ENCODE data around the gene SYNE3. TPM values are rescaled to one million over a fixed set of nuclear protein-coding genes. Genes with fewer than 3 reads are reported as not detected.

SYNE3 gene
- total RNA-seq, 4 donors from 2014 or later = 14.4 to 18.7 (median 16.6) TPM

- Histone ChIP-seq H3K27ac (replicated peaks in 1 of 4) (peak overlapping the region; percentile 80 to 89 (median 84)), H3K4me1 (peaks cover 54 to 86% (median 79%) of the 10 kb centered on the region in 4 donors), H3K27me3 (peaks cover 0 to 54% (median 11%) of the 10 kb centered on the region in 4 donors), H3K4me3 (peak overlapping the region; percentile 67 to 74 (median 70)), H3K36me3 (no peaks in the 10 kb centered on the region), H3K9me3 (no peaks in the 10 kb centered on the region)
- 5% methylated on average over 13 of the region's 50 CpGs for WGBS
- DNase-seq (ENCODE audit: extremely low spot score) = no peak
- TF ChIP-seq CTCF (IDR thresholded peaks at IDR 0.05) (peak in 1 of 3 experiments; percentile 36), POLR2AphosphoS5 (IDR thresholded peaks at IDR 0.05) (peak; percentile 25 to 27), POLR2A (IDR thresholded peaks at IDR 0.05; ENCODE audit: low read depth) (no peak), EP300 (IDR thresholded peaks at IDR 0.05) (no peak)
- intact Hi-C loops (cut with DNase I) = no loop called here
Observed at GRCh38 chr14:95515596-95516552, 576 bp downstream of the SYNE3 start.

DNA sequence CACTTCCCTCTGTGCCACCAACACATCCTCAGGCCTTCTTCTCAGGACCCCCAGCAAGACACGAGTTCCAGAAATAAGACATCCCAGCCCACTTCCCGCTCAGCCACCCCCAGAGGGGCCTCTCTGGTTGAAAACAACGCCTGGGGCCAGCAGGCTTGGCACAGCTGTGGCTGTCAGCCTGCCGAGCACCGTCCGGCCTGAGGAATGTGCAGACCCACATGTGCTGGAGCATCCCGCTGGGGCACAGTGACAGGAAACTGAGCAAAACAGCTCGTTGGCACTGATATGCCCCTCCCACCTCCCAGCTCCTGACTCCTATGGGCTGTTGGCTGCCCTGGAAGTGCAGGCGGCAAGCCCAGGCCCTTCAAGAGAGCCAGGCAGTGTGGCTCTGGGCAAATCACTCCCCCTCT, 1.4 kb downstream of the SYNE3 start:
- H3K4me3 ChIP-seq = peak overlapping the region; percentile 67 to 74 (median 70)
- H3K36me3 ChIP-seq = no peaks in the 10 kb centered on the region
- 20% methylated on average over 2 of the region's 9 CpGs for WGBS
- H3K4me1 ChIP-seq = peaks cover 49 to 87% (median 75%) of the 10 kb centered on the region in 4 donors
- H3K27me3 ChIP-seq = peaks cover 0 to 62% (median 11%) of the 10 kb centered on the region in 4 donors
- TF ChIP-seq POLR2A (IDR thresholded peaks at IDR 0.05; ENCODE audit: low read depth) (no peak), POLR2AphosphoS5 (IDR thresholded peaks at IDR 0.05) (peak in 1 of 2 donors; percentile 25)
- peak overlapping the region; percentile 80 to 89 (median 84) for H3K27ac ChIP-seq (replicated peaks in 1 of 4)
- no peaks in the 10 kb centered on the region for H3K9me3 ChIP-seq
- intact Hi-C loops (cut with DNase I) = no loop called here
- DNase-seq (ENCODE audit: extremely low spot score) = no peak

- DNase-seq (ENCODE audit: extremely low spot score) = no peak
- 89% methylated on average over 8 of the region's 18 CpGs for WGBS
- peak overlapping the region; percentile 67 to 74 (median 70) for H3K4me3 ChIP-seq
- intact Hi-C loops (cut with DNase I) = no loop called here
- no peaks in the 10 kb centered on the region for H3K9me3 ChIP-seq
- H3K27me3 ChIP-seq = peaks cover 0 to 69% (median 11%) of the 10 kb centered on the region in 4 donors
- H3K27ac ChIP-seq (replicated peaks in 1 of 4) = peak overlapping the region; percentile 80 to 89 (median 84)
- TF ChIP-seq CTCF (IDR thresholded peaks at IDR 0.05) = no peak
- no peak for TF ChIP-seq POLR2AphosphoS5 (IDR thresholded peaks at IDR 0.05)
- TF ChIP-seq POLR2A (IDR thresholded peaks at IDR 0.05; ENCODE audit: low read depth) = no peak
- TF ChIP-seq EP300 (IDR thresholded peaks at IDR 0.05) = no peak
- H3K36me3 ChIP-seq = no peaks in the 10 kb centered on the region
- H3K4me1 ChIP-seq = peaks cover 45 to 88% (median 74%) of the 10 kb centered on the region in 4 donors
Observed at GRCh38 chr14:95514131-95515079, 2.0 kb downstream of the SYNE3 start.

- 72% methylated on average over 6 of the region's 6 CpGs for WGBS
- DNase-seq (ENCODE audit: extremely low spot score) = no peak
- no peaks in the 10 kb centered on the region for H3K9me3 ChIP-seq
- peaks cover 44 to 88% (median 73%) of the 10 kb centered on the region in 4 donors for H3K4me1 ChIP-seq
- TF ChIP-seq CTCF (IDR thresholded peaks at IDR 0.05) (no peak), POLR2AphosphoS5 (IDR thresholded peaks at IDR 0.05) (no peak), EP300 (IDR thresholded peaks at IDR 0.05) (no peak), POLR2A (IDR thresholded peaks at IDR 0.05; ENCODE audit: low read depth) (no peak)
- intact Hi-C loops (cut with DNase I) = no loop called here
- no peak overlapping the region for H3K4me3 ChIP-seq
- H3K27ac ChIP-seq (replicated peaks in 1 of 4) = peak overlapping the region in 1 of 4 donors; percentile 8
- H3K27me3 ChIP-seq = peaks cover 0 to 74% (median 11%) of the 10 kb centered on the region in 4 donors
- H3K36me3 ChIP-seq = no peaks in the 10 kb centered on the region
Observed at GRCh38 chr14:95513291-95513690, 3.2 kb downstream of the SYNE3 start.
